Fibroblast of lung (primary cell): ENCODE results near the gene GOLGA6A. TPM values are rescaled to one million over a fixed set of nuclear protein-coding genes. Genes with fewer than 3 reads are reported as not detected.
A peak's percentile ranks its signal among the peaks of the same experiment; 100 is the strongest.

ENCODE experiments used
- DNase-seq, 2 donors: peaks; one replicate each; pipeline versions ENCODE4 v3.0.0 to v3.0.0-alpha.2; 2010; ENCODE audit warnings: low read depth in 2 of 2
- H2AFZ ChIP-seq: 2 replicates; pipeline ENCODE4 v1.5.1; 2012; ENCODE audit warnings: low read length, control low read depth, inconsistent platforms
- H3K27ac ChIP-seq: 2 replicates; pipeline ENCODE4 v1.5.1; 2011; ENCODE audit warnings: low read length, control low read depth; ENCODE audit not compliant: insufficient read depth
- H3K27me3 ChIP-seq: 2 replicates; pipeline ENCODE4 v1.5.1; 2011; ENCODE audit warnings: mild to moderate bottlenecking, low read length; ENCODE audit not compliant: control insufficient read depth, insufficient read depth
- H3K36me3 ChIP-seq: 2 replicates; pipeline ENCODE4 v1.5.1; 2011; ENCODE audit warnings: low read length; ENCODE audit not compliant: control insufficient read depth, insufficient read depth
- H3K4me1 ChIP-seq: 2 replicates; pipeline ENCODE4 v1.5.1; 2011; ENCODE audit warnings: low read length; ENCODE audit not compliant: control insufficient read depth, insufficient read depth; ENCODE audit errors: extremely low read depth
- H3K4me2 ChIP-seq: 2 replicates; pipeline ENCODE4 v1.5.1; 2011; ENCODE audit warnings: low read length, control low read depth; ENCODE audit not compliant: insufficient read depth; ENCODE audit errors: extremely low read depth
- H3K4me3 ChIP-seq, 4 experiments: fragments of 200-600 bp in 1 of 4; sonication (generic) in 1 of 4; replicated peaks in 1 of 4; 2 replicates each; pipeline ENCODE4 v1.5.1; 2011 to 2016; ENCODE audit warnings: low read length in 4 of 4, low read depth in 3 of 4, mild to moderate bottlenecking in 3 of 4, control low read depth in 2 of 4, inconsistent platforms in 1 of 4, mixed read lengths in 1 of 4; ENCODE audit not compliant: insufficient read depth in 1 of 4; ENCODE audit errors: control extremely low read depth in 1 of 4
- H3K79me2 ChIP-seq: 2 replicates; pipeline ENCODE4 v1.5.1; 2012; ENCODE audit warnings: mild to moderate bottlenecking, low read length, inconsistent platforms; ENCODE audit not compliant: control insufficient read depth, insufficient read depth
- H3K9ac ChIP-seq: 2 replicates; pipeline ENCODE4 v1.5.1; 2011; ENCODE audit warnings: mild to moderate bottlenecking, low read length, control low read depth; ENCODE audit not compliant: insufficient read depth
- H3K9me3 ChIP-seq: 2 replicates; pipeline ENCODE4 v1.5.1; 2012; ENCODE audit warnings: low read depth, low read length; ENCODE audit not compliant: control insufficient read depth, insufficient read depth
- H4K20me1 ChIP-seq: 2 replicates; pipeline ENCODE4 v1.5.1; 2011; ENCODE audit warnings: low read length; ENCODE audit not compliant: control insufficient read depth, insufficient read depth; ENCODE audit errors: extremely low read depth
- EZH2 ChIP-seq: IDR thresholded peaks from 2 replicates; pipeline ENCODE4 v1.5.1; 2012; ENCODE audit warnings: low read length, control low read depth, mild to moderate bottlenecking; ENCODE audit errors: missing control alignments
- polyA plus RNA-seq, 2 donors: library from polyadenylated mRNA; depleted of rRNA in 1 of 2; stranded (reverse) in 1 of 2; unstranded in 1 of 2; fragments of >200 nt; gene quantifications; 2 replicates each; pipeline ENCODE4 v1.2.1, GENCODE V29; 2011 to 2012; ENCODE audit warnings: missing spikeins in 1 of 2
- total RNA-seq: library from RNA; depleted of rRNA; stranded (reverse); fragments of >200 nt; gene quantifications from 2 replicates; pipeline ENCODE4 v1.2.1, GENCODE V29; 2014
- TF ChIP-seq, protein P1 (sequence below), 2 donors: IDR thresholded peaks in 1 of 2; conservative IDR thresholded peaks in 1 of 2; 1 replicate in 1 of 2; 2 replicates in 1 of 2; pipeline ENCODE4 v1.5.1; 2011 to 2012; ENCODE audit warnings: low read length in 2 of 2, control low read depth in 1 of 2, inconsistent platforms in 1 of 2, low read depth in 1 of 2, mild to moderate bottlenecking in 1 of 2

The GOLGA6A gene
- total and polyA plus RNA-seq, 2 donors (not counting 1 experiment from before 2014, with no cell fraction given): under 0.01 TPM; not detected in 1

DNA sequence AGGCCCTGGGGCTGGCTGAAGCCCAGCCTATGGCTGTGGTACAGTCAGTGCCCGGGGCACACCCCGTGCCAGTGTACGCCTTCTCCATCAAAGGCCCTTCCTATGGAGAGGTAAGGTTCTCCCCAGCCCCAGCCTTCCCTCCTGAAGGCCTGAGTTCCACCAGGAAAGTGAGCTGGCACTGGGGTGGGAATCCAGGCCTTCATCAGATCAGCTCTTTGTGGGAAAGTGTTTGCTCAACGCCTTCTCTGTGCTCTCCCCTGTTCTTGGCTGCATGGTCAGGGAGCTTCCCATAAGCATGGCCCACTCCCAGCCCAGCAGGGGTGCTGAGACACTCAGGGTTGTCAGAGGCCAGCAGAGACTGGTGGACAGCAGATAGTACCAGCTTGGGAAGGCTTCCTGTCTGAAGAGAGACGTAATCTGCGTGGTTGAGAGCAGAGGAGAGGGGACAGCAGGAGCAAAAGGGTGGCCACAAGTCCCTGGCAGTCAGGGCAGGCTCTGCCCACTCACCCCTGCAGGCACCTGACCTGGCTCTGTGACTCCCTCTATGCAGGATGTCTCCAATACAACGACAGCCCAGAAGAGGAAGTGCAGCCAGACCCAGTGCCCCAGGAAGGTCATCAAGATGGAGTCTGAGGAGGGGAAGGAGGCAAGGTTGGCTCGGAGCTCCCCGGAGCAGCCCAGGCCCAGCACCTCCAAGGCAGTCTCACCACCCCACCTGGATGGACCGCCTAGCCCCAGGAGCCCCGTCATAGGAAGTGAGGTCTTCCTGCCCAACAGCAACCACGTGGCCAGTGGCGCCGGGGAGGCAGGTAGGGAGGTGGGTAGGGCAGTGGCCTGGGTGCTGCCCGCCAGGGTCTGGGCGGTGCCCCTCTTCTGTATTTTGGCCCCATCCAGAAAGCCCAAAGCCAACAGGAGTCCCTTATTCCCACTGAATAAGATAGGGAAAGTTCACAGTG lies 49.5 kb downstream of the GOLGA6A start:
- no peak overlapping the region for H3K9ac ChIP-seq
- peak overlapping the region; percentile 20 for H3K27ac ChIP-seq
- H3K4me3 ChIP-seq: no peak overlapping the region
- H3K4me1 ChIP-seq: no peaks in the 10 kb centered on the region
- H3K36me3 ChIP-seq: peaks cover 29% of the 10 kb centered on the region
- no peaks in the 10 kb centered on the region for H4K20me1 ChIP-seq
- no peaks in the 10 kb centered on the region for H3K79me2 ChIP-seq
- H2AFZ ChIP-seq: no peak overlapping the region
- no peak for DNase-seq
- H3K27me3 ChIP-seq: no peaks in the 10 kb centered on the region
- TF ChIP-seq EZH2: no peak
- TF ChIP-seq, protein P1, sequence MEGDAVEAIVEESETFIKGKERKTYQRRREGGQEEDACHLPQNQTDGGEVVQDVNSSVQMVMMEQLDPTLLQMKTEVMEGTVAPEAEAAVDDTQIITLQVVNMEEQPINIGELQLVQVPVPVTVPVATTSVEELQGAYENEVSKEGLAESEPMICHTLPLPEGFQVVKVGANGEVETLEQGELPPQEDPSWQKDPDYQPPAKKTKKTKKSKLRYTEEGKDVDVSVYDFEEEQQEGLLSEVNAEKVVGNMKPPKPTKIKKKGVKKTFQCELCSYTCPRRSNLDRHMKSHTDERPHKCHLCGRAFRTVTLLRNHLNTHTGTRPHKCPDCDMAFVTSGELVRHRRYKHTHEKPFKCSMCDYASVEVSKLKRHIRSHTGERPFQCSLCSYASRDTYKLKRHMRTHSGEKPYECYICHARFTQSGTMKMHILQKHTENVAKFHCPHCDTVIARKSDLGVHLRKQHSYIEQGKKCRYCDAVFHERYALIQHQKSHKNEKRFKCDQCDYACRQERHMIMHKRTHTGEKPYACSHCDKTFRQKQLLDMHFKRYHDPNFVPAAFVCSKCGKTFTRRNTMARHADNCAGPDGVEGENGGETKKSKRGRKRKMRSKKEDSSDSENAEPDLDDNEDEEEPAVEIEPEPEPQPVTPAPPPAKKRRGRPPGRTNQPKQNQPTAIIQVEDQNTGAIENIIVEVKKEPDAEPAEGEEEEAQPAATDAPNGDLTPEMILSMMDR (conservative IDR thresholded peaks at IDR 0.05 in 1 of 2, IDR thresholded peaks at IDR 0.05 in 1 of 2; ENCODE audit: low read depth in 1 of 2, low read length in 2 of 2): no peak
- no peaks in the 10 kb centered on the region for H3K9me3 ChIP-seq
- H3K4me2 ChIP-seq: no peak overlapping the region

GRCh38 chr15:74032046-74032445 lies 50.3 kb downstream of the GOLGA6A start:
- TF ChIP-seq EZH2: no peak
- TF ChIP-seq, protein P1 (conservative IDR thresholded peaks at IDR 0.05 in 1 of 2, IDR thresholded peaks at IDR 0.05 in 1 of 2; ENCODE audit: low read depth in 1 of 2, low read length in 2 of 2): no peak
- peaks cover 27% of the 10 kb centered on the region for H3K36me3 ChIP-seq

DNA sequence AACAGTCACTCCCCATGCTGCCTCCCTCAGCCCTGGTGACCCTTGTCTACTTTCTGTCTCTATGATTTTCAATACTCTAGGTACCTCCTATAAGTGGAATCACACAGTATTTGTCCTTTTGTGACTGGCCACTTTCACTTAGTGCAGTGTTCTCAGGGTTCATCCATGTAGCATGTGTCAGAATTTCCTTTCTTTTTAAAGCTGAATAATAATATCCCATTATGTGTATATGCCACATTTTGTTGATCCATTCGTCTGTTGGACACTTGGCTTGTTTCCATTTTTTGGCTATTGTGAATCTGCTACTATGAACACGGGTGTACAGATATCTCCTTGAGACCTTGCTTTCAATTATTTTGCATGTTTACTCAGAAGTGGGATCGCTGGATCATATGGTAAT lies 53.7 kb downstream of the GOLGA6A start:
- Histone ChIP-seq H4K20me1 (no peaks in the 10 kb centered on the region), H3K9me3 (no peaks in the 10 kb centered on the region), H3K4me3 (no peak overlapping the region), H3K4me1 (peaks cover 8% of the 10 kb centered on the region), H2AFZ (no peak overlapping the region), H3K79me2 (peaks cover 3% of the 10 kb centered on the region), H3K27me3 (no peaks in the 10 kb centered on the region), H3K36me3 (peaks cover 23% of the 10 kb centered on the region), H3K9ac (no peak overlapping the region), H3K4me2 (no peak overlapping the region), H3K27ac (no peak overlapping the region)
- no peak for DNase-seq
- no peak for TF ChIP-seq EZH2
- TF ChIP-seq, protein P1 (conservative IDR thresholded peaks at IDR 0.05 in 1 of 2, IDR thresholded peaks at IDR 0.05 in 1 of 2; ENCODE audit: low read depth in 1 of 2, low read length in 2 of 2): no peak

More at GRCh38 chr15:74032046-74032445, 50.3 kb downstream of the GOLGA6A start:
- H2AFZ ChIP-seq: no peak overlapping the region
- H3K9ac ChIP-seq: no peak overlapping the region
- no peaks in the 10 kb centered on the region for H3K27me3 ChIP-seq
- H3K4me2 ChIP-seq: no peak overlapping the region
- H3K79me2 ChIP-seq: peaks cover 3% of the 10 kb centered on the region
- DNase-seq: no peak
- no peak overlapping the region for H3K4me3 ChIP-seq
- no peaks in the 10 kb centered on the region for H4K20me1 ChIP-seq
- no peak overlapping the region for H3K27ac ChIP-seq
- no peaks in the 10 kb centered on the region for H3K9me3 ChIP-seq
- no peaks in the 10 kb centered on the region for H3K4me1 ChIP-seq
